ENCODE measurements around the gene NCMAP.

GRCh38 chr1:24575905-24576587, 20.2 kb downstream of the NCMAP start:
- TF ChIP-seq CTCF (conservative IDR thresholded peaks at IDR 0.05; ENCODE audit: low read length) (no peak), EZH2phosphoT487 (IDR thresholded peaks at IDR 0.05; ENCODE audit: borderline replicate concordance, low read depth, low read length) (no peak)

All from OCI-LY7 (cell line).